IPS DF 4.7 (cell line): ENCODE data around the gene PRXL2A.

ENCODE experiments used
- DNase-seq: peaks from one replicate; pipeline ENCODE4 v3.0.0-alpha.2; 2013; ENCODE audit warnings: low spot score; ENCODE audit errors: extremely low read depth

Gene PRXL2A

DNA sequence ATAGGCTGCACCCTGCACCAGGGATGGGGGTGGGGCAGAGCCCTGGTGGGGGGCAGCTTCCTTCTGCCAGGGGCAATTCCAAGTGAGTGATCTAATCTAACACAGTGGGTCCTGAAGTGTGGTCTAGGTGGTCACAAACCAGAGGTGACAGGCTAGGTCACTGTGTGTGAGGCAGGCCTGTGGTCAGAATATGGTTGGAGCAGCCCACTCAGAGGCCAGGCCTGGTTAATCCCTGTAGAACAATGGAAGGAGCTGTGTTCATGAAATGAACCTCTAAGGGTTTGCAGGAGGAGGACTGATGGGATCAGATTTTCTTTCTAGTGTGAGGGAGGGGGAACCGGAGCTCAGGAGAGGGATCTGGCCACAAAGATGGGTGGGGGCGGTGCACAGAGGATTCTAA lies 35.8 kb downstream of the PRXL2A start:
- DNase-seq = no peak

DNA sequence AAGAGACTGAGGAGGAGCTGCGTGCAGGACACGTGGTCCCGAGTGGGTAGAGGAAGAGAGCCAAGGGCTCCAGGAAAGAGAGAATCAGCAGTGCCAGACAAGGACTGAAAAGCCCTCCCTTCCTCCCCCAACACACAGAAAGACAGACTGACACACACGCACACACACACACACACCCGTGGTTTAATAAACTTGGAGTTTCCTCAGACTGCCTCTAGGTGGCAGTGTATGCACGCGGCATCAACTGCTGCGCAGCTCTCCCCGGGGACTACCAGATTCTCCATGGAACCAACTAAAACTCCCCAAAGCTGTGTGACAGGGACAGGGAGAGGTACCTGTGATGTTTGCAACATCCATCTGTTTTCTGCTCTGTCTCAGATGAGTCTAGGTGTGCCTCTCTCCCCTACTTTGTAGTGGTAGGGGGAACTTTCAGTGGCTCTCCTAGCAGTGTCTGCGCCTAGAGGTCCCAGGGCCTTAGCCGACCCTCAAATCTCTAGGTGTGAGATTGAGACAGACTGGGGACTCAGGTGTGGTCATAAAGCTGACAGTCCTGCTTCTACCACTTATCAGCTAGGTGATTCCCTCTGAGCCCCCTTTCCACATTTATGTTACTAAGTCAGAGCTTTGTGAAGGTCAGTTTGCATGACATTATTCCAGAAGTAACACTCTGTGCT lies 36.4 kb downstream of the PRXL2A start:
- no peak for DNase-seq

DNA sequence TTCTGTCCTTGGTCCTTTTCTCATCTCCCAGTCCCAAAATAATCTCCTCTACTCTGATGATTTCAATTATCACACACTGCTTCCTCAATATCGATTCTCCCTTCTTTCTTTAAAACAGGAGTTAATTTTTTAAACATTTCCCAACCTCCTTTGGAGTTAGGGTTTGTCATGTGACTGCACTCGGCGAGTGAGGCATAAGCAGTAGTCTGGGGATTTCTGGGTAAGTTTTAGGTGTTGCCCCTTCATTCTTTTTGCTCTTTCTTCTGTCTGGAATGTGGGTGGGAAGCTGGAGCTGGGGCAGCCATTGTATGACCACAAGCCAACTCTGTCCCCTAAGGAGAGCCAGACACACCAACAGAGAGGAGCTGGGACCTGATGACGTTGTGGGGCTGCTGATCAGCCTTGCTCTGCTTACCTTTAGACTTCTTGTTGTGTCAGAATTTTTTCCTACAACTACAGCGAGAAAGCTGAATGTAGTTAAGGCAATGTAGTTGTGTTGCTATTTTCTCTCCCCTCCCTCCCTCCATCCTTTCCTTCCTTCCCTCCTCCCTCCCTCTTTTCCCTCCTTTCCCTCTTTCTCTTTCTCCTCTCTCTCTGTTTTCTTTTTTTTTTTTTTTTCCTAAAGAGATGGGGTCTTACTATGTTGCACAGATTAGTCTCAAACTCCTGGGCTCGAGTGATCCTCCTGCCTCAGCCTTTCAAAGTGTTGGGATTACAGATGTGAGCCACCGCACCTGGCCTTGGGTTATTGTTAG lies 39.3 kb downstream of the PRXL2A start:
- DNase-seq = no peak

DNA sequence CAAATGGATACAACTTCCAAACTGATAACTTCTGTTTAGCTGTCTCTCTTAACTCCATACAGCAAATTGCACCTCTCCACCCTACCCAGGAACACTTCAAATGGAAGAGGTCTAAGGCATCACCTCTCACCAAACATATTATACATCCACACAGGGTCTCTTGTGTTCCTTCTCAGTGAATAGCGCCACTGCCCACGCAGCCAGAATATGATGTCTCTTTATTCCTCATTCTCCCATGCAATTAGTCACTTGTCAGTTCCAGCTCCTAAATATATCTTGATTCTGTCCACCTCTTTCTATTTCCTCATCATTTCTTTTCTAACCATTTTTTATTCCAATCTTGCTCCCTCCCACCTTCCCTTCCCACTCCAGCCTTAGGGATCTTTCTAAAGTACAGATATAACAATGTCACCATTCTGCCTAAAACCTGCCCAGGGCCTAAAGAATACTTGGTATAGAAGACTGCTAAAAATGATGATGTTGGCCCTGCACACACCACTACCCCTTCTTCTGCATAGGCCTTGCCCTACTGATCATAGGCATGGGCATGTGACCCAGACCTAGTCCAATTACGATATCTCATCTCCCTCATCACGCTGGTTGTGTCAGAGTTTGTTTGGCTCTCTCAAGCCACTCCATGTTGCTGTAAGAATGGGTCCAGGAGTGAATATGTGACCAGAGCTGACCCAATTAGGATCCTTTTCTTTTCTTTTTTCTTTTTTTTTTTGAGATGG lies 40.0 kb downstream of the PRXL2A start:
- no peak for DNase-seq

DNA sequence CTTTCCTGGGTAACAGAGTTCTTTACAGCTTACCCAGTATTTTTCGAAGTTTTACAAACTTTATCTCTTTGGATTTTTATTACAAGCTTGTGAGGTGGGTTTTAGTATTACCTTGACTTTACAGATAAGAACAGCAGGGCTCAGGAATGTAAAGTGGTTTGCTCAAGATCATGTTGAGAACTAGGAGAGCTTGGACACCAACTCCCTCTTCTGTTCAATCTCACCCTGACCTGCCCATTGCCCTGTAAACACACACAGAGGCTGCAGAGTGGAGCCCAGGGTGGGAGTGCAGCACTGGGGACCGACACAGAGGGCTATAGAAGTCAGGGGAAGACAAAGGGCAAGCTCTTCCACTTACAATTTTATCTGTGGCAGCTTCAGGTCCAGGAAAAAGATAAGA lies 41.2 kb downstream of the PRXL2A start:
- no peak for DNase-seq

DNA sequence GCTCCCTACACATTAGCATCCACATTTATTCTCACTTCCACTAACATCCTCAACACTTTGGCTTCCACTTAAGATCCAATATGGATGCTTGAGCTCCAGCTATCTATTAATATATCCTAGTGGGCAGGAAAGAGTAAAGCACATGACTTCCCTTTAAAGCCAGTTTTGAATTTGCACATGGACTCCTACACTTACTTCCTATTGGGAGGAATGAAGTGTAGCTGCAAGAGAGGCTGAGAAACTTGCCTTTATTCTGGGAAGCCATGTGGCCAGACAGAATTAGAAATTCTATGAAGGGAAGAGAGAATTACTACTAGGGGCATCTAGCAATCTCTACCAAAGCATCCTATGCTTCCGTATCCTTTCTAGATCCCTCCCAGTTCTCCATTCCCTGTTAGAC lies 42.8 kb downstream of the PRXL2A start:
- no peak for DNase-seq

DNA sequence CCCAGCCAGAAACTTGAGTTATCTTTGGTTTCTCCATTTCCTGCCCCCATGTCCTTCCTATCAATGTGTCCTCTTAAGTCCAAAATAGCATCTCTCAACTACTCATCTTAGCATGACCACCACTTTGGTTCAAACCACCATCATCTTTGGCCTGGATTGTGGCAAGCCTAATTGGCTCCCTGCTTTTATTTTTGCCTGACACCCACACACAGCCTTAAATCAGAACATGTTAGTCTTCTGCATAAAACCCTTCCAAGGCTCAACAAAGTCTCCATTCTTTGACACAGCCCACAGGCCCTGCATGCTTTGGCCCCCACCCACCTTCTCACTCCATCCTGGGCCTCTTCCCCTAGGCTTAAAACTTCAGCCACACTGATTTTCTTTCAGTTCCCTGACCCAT lies 43.7 kb downstream of the PRXL2A start:
- no peak for DNase-seq

DNA sequence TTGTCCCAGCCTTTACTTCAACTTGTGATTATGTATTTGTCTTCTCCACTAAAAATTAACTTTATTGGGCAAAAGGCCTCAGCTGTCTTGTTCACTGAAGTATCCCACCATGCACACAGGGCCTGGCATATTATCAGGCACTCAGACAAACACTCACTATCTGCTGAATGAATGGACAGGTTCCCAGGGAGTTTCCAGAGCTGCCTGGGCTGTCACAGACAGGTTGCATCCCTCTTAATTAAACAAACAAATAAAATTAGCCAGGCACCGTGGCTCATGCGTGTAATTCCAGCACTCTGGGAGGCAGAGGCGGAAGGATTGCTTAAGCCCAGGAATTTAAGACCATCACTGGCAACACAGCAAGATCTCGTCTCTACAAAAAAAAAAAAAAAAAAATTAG lies 44.3 kb downstream of the PRXL2A start:
- no peak for DNase-seq

DNA sequence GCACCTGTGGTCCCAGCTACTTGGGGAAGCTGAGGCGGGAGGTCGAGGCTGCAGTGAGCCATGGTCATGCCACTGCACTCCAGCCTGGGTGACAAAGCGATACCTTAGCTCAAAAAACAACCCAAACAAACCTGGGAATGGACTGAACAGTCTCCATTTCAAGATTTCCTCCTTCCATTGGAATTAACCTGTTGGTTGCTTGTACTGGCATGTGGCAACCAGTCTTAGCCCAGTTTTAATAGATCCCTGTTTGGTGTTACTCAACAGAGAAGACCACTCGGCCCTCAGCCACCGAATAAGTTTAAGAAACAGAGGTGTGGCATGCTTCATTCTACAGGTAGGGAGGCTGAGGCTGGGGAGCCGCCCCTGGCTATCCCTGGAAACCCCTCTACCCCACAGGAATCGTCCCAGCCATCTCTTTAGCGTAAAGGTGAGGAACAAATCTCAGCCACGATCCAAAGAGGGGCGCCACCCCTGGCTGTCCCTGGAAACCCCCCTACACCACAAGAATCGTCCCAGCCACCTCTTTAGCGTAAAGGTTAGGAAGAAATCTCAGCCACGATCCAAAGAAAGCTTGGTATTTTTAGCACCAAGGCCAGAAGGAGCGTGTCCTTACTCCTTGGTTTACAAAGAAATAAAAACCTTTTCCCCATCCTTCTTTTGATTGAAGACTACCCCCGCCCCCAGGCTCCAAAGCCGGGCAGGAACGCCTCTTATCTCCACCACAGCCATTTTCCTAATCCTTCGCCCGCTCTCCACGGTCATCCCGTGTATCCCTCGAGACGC lies 44.9 kb downstream of the PRXL2A start:
- no peak for DNase-seq

DNA sequence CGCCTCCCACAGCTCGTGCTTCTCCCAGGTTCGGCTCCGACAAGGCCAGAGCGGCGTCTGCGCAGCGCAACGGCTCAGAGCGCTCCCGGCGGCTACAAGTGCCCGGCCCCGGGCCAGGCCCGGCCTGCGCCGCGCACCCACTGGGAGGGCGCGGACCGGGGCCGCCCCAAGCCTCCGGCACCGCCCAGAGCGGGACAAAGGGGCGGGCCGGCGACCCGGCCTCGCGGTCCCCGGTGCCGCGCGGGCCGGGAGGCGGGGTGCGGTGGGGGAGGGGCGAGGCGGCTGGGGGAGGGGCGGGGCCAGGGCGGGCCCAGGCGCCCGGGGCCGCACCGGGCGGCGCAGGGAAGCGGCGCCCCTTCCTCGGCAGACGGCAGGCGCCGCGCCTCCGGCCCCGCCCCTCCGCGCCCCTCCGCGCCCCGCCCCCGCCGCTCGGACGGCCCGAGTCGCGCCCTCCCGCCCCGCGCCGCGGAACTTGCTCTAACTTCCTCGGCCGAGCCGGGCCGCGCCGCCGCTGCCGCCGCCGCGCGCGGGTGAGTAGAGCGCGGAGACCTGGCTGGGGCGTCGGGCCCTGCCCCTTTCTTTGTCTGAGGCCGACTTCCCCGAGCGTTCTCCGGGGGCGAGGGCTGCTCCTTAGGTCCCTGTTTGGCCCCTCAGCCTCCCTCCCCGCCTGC lies 45.6 kb downstream of the PRXL2A start, which contains the start of gene TSPAN14:
TSPAN14 (plus strand) TSS at position 469 of the 671 bp plus-strand sequence. CDS start 34,924 bp downstream, outside the sequence.
- DNase-seq = no peak

DNA sequence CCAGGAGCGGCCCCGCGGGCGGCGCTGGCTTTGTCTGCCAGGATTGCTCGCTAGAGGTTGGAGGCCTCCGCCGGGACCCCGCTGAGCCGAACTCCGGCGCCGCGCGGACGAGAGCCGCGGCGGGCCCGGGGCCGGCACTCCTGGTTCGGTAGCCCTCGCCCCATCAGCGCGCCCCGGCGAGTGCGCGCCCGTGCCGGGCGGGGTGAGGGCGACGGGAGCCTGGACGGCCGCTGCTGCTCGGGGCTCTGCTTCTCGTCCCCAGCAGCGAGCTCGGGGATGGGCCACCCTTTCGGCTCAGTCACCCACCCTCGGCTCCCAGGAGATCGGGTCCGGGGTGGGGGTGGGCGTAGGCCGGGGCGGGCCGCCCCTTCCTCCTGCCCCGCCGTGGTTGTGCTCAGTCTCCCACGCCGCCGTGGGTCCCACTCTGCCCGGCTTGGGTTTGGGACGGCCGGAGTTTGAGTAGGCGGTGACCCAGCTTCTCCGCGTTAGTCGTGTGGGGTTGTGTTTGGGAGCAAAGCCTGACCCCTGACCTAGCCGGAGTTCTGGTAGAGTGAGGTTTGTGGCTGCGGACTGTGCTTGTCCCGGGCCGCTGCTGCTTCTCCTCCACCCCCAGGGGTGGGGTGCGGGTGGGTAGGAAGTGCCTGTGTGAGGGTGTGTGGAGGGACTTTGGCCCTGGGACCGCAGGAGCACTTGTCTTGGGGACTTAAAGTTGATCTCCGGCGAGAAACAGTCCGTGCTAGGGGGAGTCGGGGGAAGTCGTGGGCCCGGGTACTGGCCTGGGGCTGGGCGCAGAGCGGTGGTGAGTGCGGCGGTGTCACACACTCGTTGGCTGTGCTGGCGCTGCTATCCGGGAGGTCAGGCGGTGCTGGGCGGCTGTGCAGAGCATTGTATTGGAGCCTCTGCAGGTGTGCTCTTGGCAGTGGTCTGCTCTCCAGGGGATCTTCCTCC lies 46.4 kb downstream of the PRXL2A start:
- DNase-seq = no peak

DNA sequence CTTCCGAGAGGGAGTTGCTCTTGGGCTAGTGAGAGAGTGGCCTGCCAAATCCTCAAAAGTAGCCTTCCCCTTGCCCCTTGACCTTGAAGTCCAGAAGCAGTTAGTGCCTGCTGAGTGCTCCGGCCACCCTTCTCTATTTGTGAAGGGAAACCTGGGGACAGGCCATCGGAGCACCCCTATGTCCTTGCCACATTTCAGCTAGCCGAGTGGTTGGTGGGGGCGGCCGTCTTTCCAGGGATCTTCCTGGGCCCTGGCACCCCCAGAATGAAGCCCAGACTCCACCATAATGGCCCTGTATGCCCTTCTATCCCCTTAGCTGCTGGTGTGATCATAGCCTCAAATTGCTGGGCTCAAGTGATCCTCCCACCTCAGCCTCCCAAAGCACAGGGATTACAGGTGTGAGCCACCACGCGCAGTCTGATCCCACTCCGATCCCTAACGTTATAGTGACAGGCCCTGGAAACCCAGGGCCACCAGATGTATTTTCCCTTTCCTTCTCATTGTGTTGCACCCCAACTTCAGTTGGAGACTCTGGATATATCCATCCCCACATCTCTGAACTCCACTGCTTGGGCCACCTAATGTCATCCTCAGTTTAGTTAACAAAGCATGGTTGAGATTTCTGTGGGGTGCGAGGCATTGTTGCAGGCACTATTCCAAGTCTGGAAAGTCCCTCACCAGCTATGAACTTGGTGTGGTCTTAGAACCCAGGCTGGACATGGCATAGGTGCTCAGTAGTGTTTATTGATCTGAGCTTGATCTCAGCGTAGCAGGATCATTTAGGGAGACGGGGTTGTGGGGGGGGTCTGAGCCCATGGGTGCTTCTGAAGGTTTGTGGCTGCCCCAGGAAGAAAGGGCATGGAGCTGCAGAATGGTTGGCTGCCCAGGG lies 47.4 kb downstream of the PRXL2A start:
- DNase-seq = no peak

DNA sequence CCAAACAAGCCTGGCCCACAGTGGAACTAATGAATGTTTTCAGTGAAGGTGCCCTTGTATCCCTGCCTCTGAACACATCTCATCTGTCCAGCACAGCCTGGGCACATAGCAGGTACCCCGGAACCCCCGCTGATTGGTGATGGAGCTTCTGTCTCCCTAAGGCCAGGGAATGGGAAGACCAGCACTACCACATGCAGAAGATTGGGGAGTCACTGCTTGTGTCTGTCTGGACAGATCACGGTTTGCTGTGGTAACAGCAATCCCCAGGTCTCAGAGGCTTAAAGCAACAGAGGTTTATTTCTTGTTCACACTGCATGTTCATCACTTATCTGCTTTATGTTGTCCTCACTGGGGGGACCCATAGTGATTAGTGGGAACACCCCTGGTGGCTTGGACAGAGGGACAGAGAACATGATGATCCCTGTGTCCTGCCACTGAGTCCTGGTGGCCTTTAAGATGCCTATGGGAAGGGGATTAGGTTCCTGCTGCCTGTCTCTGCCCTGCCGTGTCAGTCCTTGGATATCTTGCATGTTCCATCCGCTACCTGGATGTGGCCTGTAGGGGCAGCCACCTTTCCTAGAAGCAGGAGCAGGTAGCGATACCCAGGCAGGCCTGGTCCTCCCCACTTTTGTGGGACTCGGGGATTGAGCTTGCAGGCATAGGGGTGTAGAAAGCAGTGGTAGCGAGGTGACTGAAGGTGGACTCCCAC lies 49.4 kb downstream of the PRXL2A start:
- no peak for DNase-seq

DNA sequence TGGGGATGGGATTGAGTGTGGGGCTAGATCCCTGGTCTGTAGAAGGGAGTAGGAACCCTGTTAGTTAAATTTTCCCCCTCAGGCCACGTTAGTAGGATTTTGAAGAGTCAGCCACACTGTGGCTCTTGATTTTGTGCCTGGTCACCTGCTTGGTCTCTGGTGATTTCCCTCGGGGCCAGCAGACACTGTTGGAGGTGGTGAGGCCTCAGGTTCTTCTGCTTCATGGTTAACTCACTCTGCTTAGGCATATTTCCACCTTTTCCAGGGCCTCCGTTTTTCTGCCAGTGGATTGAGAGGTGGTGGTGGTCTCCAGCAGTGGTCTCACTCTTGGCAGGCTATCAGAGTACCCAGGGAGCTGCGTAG lies 49.9 kb downstream of the PRXL2A start:
- no peak for DNase-seq

DNA sequence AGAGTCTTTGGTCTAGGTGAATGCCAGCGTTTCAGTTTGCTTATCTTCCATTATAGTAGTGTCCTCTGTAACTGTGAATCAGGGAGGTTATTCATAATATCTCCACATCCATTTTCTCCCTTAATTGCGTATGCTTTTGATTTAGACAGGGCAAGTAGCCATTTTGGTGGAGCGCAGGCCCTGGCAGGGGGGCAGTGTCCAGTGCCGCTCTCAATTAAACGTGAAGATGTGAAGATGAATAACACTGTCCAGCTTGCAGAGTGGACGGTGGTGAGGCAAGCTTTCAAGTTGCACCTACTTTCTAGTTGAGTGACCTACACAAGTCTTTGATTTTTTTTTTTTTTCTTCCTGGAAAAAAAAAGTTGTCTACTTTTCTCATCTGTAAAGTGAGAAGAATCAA lies 50.3 kb downstream of the PRXL2A start:
- DNase-seq = no peak

DNA sequence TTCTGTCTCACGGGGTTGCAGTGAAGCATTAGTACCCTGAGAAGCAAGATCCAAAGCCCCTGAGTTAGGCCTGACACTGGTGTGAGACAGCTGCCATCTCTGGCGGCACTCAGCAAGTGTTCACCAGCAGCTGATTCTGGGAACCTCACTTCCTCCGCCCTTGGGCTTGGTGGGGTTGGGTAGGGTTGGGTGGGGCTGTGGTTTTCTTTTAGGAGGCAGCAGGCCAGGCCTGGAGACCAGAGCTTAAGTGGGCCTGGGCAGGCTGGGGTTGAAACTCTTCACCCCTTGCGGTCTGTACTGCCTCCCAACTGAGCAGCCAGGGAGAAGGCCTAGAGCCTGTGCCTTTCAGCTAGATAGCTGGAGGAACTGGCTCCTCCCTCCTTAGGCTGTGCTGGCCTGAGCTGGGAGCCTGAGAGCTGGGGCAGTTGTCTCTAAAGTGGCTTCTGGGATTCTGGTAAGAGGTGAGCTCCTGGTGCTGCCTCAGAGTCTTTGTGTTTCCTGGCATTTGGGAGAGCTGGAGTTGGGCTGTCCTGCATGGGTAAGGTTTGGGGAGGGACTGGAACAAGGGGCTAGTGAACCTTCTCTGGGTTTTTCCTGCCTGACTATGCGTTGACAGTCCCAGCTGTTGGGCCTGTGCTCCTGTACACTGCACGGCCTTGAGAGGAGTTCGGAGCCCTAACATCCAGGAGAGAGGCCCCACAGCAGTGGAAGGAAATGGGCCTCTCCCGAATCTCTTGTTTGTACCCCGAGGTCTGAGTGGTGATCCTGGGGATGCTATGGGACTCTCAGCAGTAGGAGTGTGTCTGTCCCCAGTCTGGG lies 50.9 kb downstream of the PRXL2A start:
- DNase-seq = no peak

DNA sequence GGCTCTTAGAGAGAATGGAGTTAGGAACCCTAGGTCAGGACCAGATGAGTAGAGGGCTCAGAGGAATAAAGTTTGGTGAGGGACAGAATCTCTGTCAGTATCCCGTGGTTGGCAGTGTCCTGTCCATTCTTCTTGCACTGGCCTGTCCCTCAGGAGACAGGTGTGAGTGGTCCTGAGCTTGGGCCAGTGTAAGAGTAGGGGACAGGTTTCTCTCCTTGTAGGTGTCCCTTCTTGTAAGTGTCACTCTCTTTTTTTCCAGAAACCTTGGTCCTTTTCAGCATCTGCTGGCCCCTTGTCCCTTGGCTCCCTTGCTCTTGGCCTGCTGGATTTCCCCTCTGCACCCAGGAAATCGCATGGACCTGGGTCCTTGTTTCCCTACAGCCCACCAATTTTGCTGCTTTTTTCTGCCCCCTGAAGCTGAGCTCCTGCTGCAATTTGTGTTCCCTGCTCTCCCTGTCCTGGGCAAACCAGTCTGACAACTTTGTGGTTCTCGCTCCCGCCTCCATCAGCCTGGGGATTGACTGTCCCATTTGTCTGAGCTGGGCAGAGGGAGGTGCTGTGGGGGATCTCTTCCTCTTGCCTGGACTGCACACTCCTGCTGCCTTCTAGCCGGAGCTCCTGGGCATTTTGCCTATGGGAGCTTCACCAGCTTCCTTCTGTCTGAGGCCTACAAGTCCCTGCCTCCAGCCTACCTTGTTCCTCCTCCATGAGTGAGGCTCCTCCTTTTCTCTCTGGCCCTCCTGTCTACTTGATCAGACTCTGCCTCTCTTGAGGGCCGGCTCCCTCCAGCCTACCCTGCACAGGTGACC lies 52.3 kb downstream of the PRXL2A start:
- no peak for DNase-seq
